CD4-positive, CD25-positive, alpha-beta regulatory T cell (primary cell): ENCODE measurements around the gene ZNF775. TPM values are rescaled to one million over a fixed set of nuclear protein-coding genes. Genes with fewer than 3 reads are reported as not detected.

Experiments
- ATAC-seq, 2 donors: fragments of 150-1000 bp; cut with Tn5 transposase; one replicate each; pipeline ENCODE4 v1.10.0; 2021; ENCODE audit warnings: low read depth in 2 of 2, moderate number of reproducible peaks in 2 of 2, moderate library complexity in 1 of 2
- DNase-seq, 3 donors: peaks; one replicate each; pipeline versions ENCODE4 v3.0.0 to v3.0.0-alpha.2; 2012 to 2022; ENCODE audit warnings: mixed read lengths in 1 of 3
- H3K27ac ChIP-seq: one replicate; pipeline ENCODE4 v1.7.0; 2013; ENCODE audit warnings: mild to moderate bottlenecking, low read length; ENCODE audit not compliant: insufficient read depth, poor library complexity, severe bottlenecking
- H3K27me3 ChIP-seq: one replicate; pipeline ENCODE4 v1.7.0; 2013; ENCODE audit warnings: low read length; ENCODE audit not compliant: control insufficient read depth, insufficient read depth
- H3K36me3 ChIP-seq: one replicate; pipeline ENCODE4 v1.7.0; 2013; ENCODE audit warnings: mild to moderate bottlenecking, low read length, moderate library complexity; ENCODE audit not compliant: control insufficient read depth, insufficient read depth
- H3K4me1 ChIP-seq: 2 replicates; pipeline ENCODE4 v1.7.0; 2013; ENCODE audit warnings: mild to moderate bottlenecking, low read length; ENCODE audit not compliant: insufficient read depth, control insufficient read depth, poor library complexity, severe bottlenecking
- H3K4me3 ChIP-seq: one replicate; pipeline ENCODE4 v1.7.0; 2013; ENCODE audit warnings: low read depth, mild to moderate bottlenecking, low read length, moderate library complexity
- H3K9me3 ChIP-seq, 2 experiments: 1 replicate in 1 of 2; 2 replicates in 1 of 2; pipeline ENCODE4 v1.7.0; 2013; ENCODE audit warnings: low read length in 2 of 2, mild to moderate bottlenecking in 1 of 2, moderate library complexity in 1 of 2; ENCODE audit not compliant: control insufficient read depth in 2 of 2
- H3K27ac Mint-ChIP-seq, 3 donors: one replicate each; pipeline ENCODE4 v1.8.0; 2020 to 2022; ENCODE audit warnings: mild to moderate bottlenecking in 3 of 3, mixed read lengths in 3 of 3, moderate library complexity in 2 of 3
- H3K27me3 Mint-ChIP-seq: one replicate; pipeline ENCODE4 v1.8.0; 2022; ENCODE audit warnings: mild to moderate bottlenecking, mixed read lengths
- H3K36me3 Mint-ChIP-seq: one replicate; pipeline ENCODE4 v1.8.0; 2020; ENCODE audit warnings: mixed read lengths
- H3K4me1 Mint-ChIP-seq, 4 donors: one replicate each; pipeline ENCODE4 v1.8.0; 2020 to 2022; ENCODE audit warnings: mixed read lengths in 4 of 4, mild to moderate bottlenecking in 1 of 4
- H3K4me3 Mint-ChIP-seq, 4 donors: one replicate each; pipeline ENCODE4 v1.8.0; 2020 to 2022; ENCODE audit warnings: mild to moderate bottlenecking in 4 of 4, mixed read lengths in 4 of 4, moderate library complexity in 3 of 4
- H3K9me3 Mint-ChIP-seq, 7 donors: one replicate each; pipeline ENCODE4 v1.8.0; 2020 to 2022; ENCODE audit warnings: mixed read lengths in 7 of 7, mild to moderate bottlenecking in 3 of 7, moderate library complexity in 2 of 7
- polyA plus RNA-seq, 4 donors: library from polyadenylated mRNA; unstranded; fragments of 300-500 nt; fragmentation: Illumina TruSeq; gene quantifications; one replicate each; pipeline ENCODE4 v1.2.3, GENCODE V29; 2021
- total RNA-seq: library from RNA; stranded (reverse); gene quantifications from one replicate; pipeline ENCODE4 v1.2.3, GENCODE V29; 2022

Gene ZNF775
- total and polyA plus RNA-seq, 5 donors from 2014 or later = 2.2 to 7.6 (median 2.9) TPM

GRCh38 chr7:150340875-150341262, 38.3 kb upstream of the ZNF775 start:
- Mint-ChIP-seq H3K4me1 (peaks cover 0 to 18% (median 3%) of the 10 kb centered on the region in 4 donors), H3K27ac (no peak overlapping the region), H3K9me3 (peaks cover 0 to 12% (median under 1%) of the 10 kb centered on the region in 7 donors), H3K4me3 (no peak overlapping the region), H3K36me3 (peaks cover 15% of the 10 kb centered on the region), H3K27me3 (peaks cover 47% of the 10 kb centered on the region)
- DNase-seq (no peak), ATAC-seq (no peak)
- Histone ChIP-seq H3K9me3 (peaks cover 5 to 14% of the 10 kb centered on the region in 2 experiments), H3K27ac (no peak overlapping the region), H3K4me1 (peaks cover 5% of the 10 kb centered on the region), H3K4me3 (no peak overlapping the region), H3K36me3 (no peaks in the 10 kb centered on the region), H3K27me3 (peaks cover 24% of the 10 kb centered on the region)

- Histone ChIP-seq H3K9me3 (peaks cover 5 to 14% of the 10 kb centered on the region in 2 experiments), H3K4me3 (no peak within 1 kb of the TSS), H3K36me3 (no peaks in the 10 kb centered on the region), H3K27ac (no peak within 1 kb of the TSS), H3K4me1 (peaks cover 5% of the 10 kb centered on the region), H3K27me3 (peaks cover 24% of the 10 kb centered on the region)
- H3K27me3 Mint-ChIP-seq = peaks cover 47% of the 10 kb centered on the region
- H3K4me1 Mint-ChIP-seq = peaks cover 0 to 18% (median 3%) of the 10 kb centered on the region in 4 donors
- peaks cover 12% of the 10 kb centered on the region for H3K36me3 Mint-ChIP-seq
- no peak for DNase-seq
- no peak within 1 kb of the TSS for H3K4me3 Mint-ChIP-seq
- H3K27ac Mint-ChIP-seq = no peak within 1 kb of the TSS
- peaks cover 0 to 12% (median 2%) of the 10 kb centered on the region in 7 donors for H3K9me3 Mint-ChIP-seq
- ATAC-seq = no peak
Observed at GRCh38 chr7:150341263-150342120, 37.6 kb upstream of the ZNF775 start, which contains the start of gene RARRES2. TSS of gene RARRES2 (minus strand) at chr7:150341629. CDS start at chr7:150340609, 1,020 bp downstream.

- Mint-ChIP-seq H3K27me3 (peaks cover 47% of the 10 kb centered on the region), H3K4me3 (no peak overlapping the region), H3K36me3 (peaks cover 12% of the 10 kb centered on the region), H3K4me1 (peaks cover 0 to 18% (median 3%) of the 10 kb centered on the region in 4 donors), H3K9me3 (peaks cover 0 to 12% (median 2%) of the 10 kb centered on the region in 7 donors), H3K27ac (no peak overlapping the region)
- peaks cover 24% of the 10 kb centered on the region for H3K27me3 ChIP-seq
- DNase-seq (no peak), ATAC-seq (no peak)
- H3K4me3 ChIP-seq = no peak overlapping the region
- H3K36me3 ChIP-seq = no peaks in the 10 kb centered on the region
- H3K4me1 ChIP-seq = peaks cover 5% of the 10 kb centered on the region
- no peak overlapping the region for H3K27ac ChIP-seq
- H3K9me3 ChIP-seq = peaks cover 5 to 14% of the 10 kb centered on the region in 2 experiments
Observed at GRCh38 chr7:150342121-150342408, 37.1 kb upstream of the ZNF775 start.

GRCh38 chr7:150343225-150343624, 35.9 kb upstream of the ZNF775 start:
- Histone ChIP-seq H3K27me3 (peaks cover 24% of the 10 kb centered on the region), H3K4me3 (no peak overlapping the region), H3K27ac (no peak overlapping the region), H3K9me3 (peaks cover 5 to 14% of the 10 kb centered on the region in 2 experiments), H3K36me3 (no peaks in the 10 kb centered on the region), H3K4me1 (peaks cover 5% of the 10 kb centered on the region)
- Mint-ChIP-seq H3K4me1 (peaks cover 0 to 18% (median 3%) of the 10 kb centered on the region in 4 donors), H3K27me3 (peaks cover 50% of the 10 kb centered on the region), H3K4me3 (no peak overlapping the region), H3K27ac (no peak overlapping the region), H3K9me3 (peaks cover 0 to 12% (median 2%) of the 10 kb centered on the region in 7 donors), H3K36me3 (peaks cover 6% of the 10 kb centered on the region)
- no peak for ATAC-seq
- no peak for DNase-seq

- ATAC-seq (no peak), DNase-seq (no peak)
- H3K36me3 Mint-ChIP-seq = peaks cover 6% of the 10 kb centered on the region
- Histone ChIP-seq H3K9me3 (peaks cover 5 to 14% of the 10 kb centered on the region in 2 experiments), H3K36me3 (no peaks in the 10 kb centered on the region), H3K27me3 (peaks cover 24% of the 10 kb centered on the region), H3K4me3 (no peak overlapping the region), H3K4me1 (peaks cover 5% of the 10 kb centered on the region), H3K27ac (no peak overlapping the region)
- H3K9me3 Mint-ChIP-seq = peaks cover 0 to 12% (median 2%) of the 10 kb centered on the region in 7 donors
- H3K4me1 Mint-ChIP-seq = peaks cover 0 to 16% (median 3%) of the 10 kb centered on the region in 4 donors
- peaks cover 58% of the 10 kb centered on the region for H3K27me3 Mint-ChIP-seq
- no peak overlapping the region for H3K27ac Mint-ChIP-seq
- no peak overlapping the region for H3K4me3 Mint-ChIP-seq
Observed at GRCh38 chr7:150344299-150344698, 34.8 kb upstream of the ZNF775 start.

GRCh38 chr7:150345012-150345411, 34.1 kb upstream of the ZNF775 start:
- Histone ChIP-seq H3K36me3 (no peaks in the 10 kb centered on the region), H3K9me3 (peaks cover 5 to 14% of the 10 kb centered on the region in 2 experiments), H3K4me1 (peaks cover 5% of the 10 kb centered on the region), H3K4me3 (no peak overlapping the region), H3K27me3 (peaks cover 24% of the 10 kb centered on the region), H3K27ac (no peak overlapping the region)
- H3K4me1 Mint-ChIP-seq = peaks cover 0 to 9% (median 3%) of the 10 kb centered on the region in 4 donors
- DNase-seq (no peak), ATAC-seq (no peak)
- peaks cover 0 to 12% (median 2%) of the 10 kb centered on the region in 7 donors for H3K9me3 Mint-ChIP-seq
- H3K27ac Mint-ChIP-seq = no peak overlapping the region
- peaks cover 52% of the 10 kb centered on the region for H3K27me3 Mint-ChIP-seq
- H3K4me3 Mint-ChIP-seq = no peak overlapping the region
- peaks cover 6% of the 10 kb centered on the region for H3K36me3 Mint-ChIP-seq

GRCh38 chr7:150346922-150347321, 32.2 kb upstream of the ZNF775 start:
- no peak overlapping the region for H3K4me3 Mint-ChIP-seq
- H3K27ac Mint-ChIP-seq = no peak overlapping the region
- H3K4me1 Mint-ChIP-seq = peaks cover 0 to 5% (median 2%) of the 10 kb centered on the region in 4 donors
- peaks cover 49% of the 10 kb centered on the region for H3K27me3 Mint-ChIP-seq
- Histone ChIP-seq H3K9me3 (peaks cover 5 to 14% of the 10 kb centered on the region in 2 experiments), H3K27me3 (peaks cover 24% of the 10 kb centered on the region), H3K4me3 (no peak overlapping the region), H3K36me3 (no peaks in the 10 kb centered on the region), H3K4me1 (no peaks in the 10 kb centered on the region), H3K27ac (no peak overlapping the region)
- DNase-seq = no peak
- peaks cover 6% of the 10 kb centered on the region for H3K36me3 Mint-ChIP-seq
- H3K9me3 Mint-ChIP-seq = peaks cover 0 to 12% (median 2%) of the 10 kb centered on the region in 7 donors
- no peak for ATAC-seq
